H1 (cell line): ENCODE results near the gene TPST2. TPM values are rescaled to one million over a fixed set of nuclear protein-coding genes. Genes with fewer than 3 reads are reported as not detected.

ENCODE experiments used
- CTCF ChIA-PET: fragments of 300-600 bp; sonication (Branson Sonifier 250); formaldehyde crosslinking; loops from one replicate; lab custom pipeline; 2021; ENCODE audit not compliant: partially characterized antibody; lab: Charles Lee
- POLR2A ChIA-PET: fragments of 300-600 bp; sonication (Branson Sonifier 250); formaldehyde crosslinking; loops from one replicate; lab custom pipeline; 2021; ENCODE audit warnings: inconsistent platforms; ENCODE audit not compliant: partially characterized antibody; lab: Charles Lee
- DNase-seq, 2 experiments: peaks; one replicate each; pipeline versions ENCODE4 v3.0.0 to v3.0.0-alpha.2; 2010 to 2022; ENCODE audit warnings: low spot score in 2 of 2, low read depth in 1 of 2, mixed read lengths in 1 of 2
- FAIRE-seq: peaks from 2 replicates; lab custom pipeline; 2011; peaks lifted over from hg19 to GRCh38; lab: Jason Lieb, UNC
- H2AFZ ChIP-seq: 2 replicates; pipeline ENCODE4 v1.8.1; 2012; ENCODE audit warnings: low read length, inconsistent platforms
- H2AK5ac ChIP-seq: 2 replicates; pipeline ENCODE4 v1.6.1; 2013; ENCODE audit warnings: low read depth, low read length
- H2BK120ac ChIP-seq: replicated peaks from 2 replicates; pipeline ENCODE3; 2013; ENCODE audit warnings: low read depth, low read length, inconsistent platforms
- H2BK12ac ChIP-seq: 2 replicates; pipeline ENCODE4 v1.6.1; 2013; ENCODE audit warnings: low read depth, low read length
- H2BK15ac ChIP-seq: 2 replicates; pipeline ENCODE4 v1.6.1; 2013; ENCODE audit warnings: low read length
- H2BK20ac ChIP-seq: 2 replicates; pipeline ENCODE4 v1.6.1; 2013; ENCODE audit warnings: low read length
- H2BK5ac ChIP-seq: 2 replicates; pipeline ENCODE4 v1.6.1; 2013; ENCODE audit warnings: low read depth, low read length
- H3K14ac ChIP-seq: 2 replicates; pipeline ENCODE4 v1.6.1; 2013; ENCODE audit warnings: inconsistent platforms; ENCODE audit not compliant: insufficient read length
- H3K18ac ChIP-seq: 2 replicates; pipeline ENCODE4 v1.6.1; 2013; ENCODE audit warnings: low read length; ENCODE audit errors: extremely low read depth
- H3K23ac ChIP-seq: 2 replicates; pipeline ENCODE4 v1.6.1; 2013; ENCODE audit warnings: inconsistent platforms; ENCODE audit not compliant: insufficient read length
- H3K23me2 ChIP-seq: 2 replicates; pipeline ENCODE4 v1.6.1; 2013; ENCODE audit warnings: low read depth, low read length
- H3K27ac ChIP-seq: 2 replicates; pipeline ENCODE4 v1.6.1; 2011; ENCODE audit warnings: low read depth, low read length, inconsistent platforms
- H3K27me3 ChIP-seq, 4 experiments: replicated peaks in 1 of 4; 1 replicate in 1 of 4; 2 replicates in 3 of 4; pipeline versions ENCODE4 v1.6.1 to v1.8.1; 2011 to 2013; ENCODE audit warnings: low read length in 3 of 4, mild to moderate bottlenecking in 3 of 4, inconsistent platforms in 2 of 4, mixed read lengths in 2 of 4, moderate library complexity in 1 of 4; ENCODE audit not compliant: control insufficient read depth in 3 of 4, insufficient read depth in 3 of 4; ENCODE audit errors: extremely low read depth in 1 of 4
- H3K36me3 ChIP-seq, 4 experiments: 2 replicates each; pipeline versions ENCODE4 v1.6.1 to v1.8.1; 2011 to 2013; ENCODE audit warnings: mild to moderate bottlenecking in 4 of 4, low read length in 3 of 4, moderate library complexity in 2 of 4, control low read depth in 1 of 4, inconsistent platforms in 1 of 4; ENCODE audit not compliant: insufficient read depth in 4 of 4, control insufficient read depth in 2 of 4
- H3K4ac ChIP-seq: replicated peaks from 2 replicates; pipeline ENCODE3; 2013; ENCODE audit warnings: low read length, low read depth, mixed read lengths, inconsistent platforms; ENCODE audit not compliant: insufficient read length
- H3K4me1 ChIP-seq, 4 experiments: replicated peaks in 1 of 4; 1 replicate in 1 of 4; 2 replicates in 3 of 4; pipeline versions ENCODE4 v1.6.1 to v1.8.1; 2011 to 2013; ENCODE audit warnings: low read length in 3 of 4, inconsistent platforms in 2 of 4, mixed read lengths in 1 of 4; ENCODE audit not compliant: insufficient read depth in 4 of 4, control insufficient read depth in 3 of 4
- H3K4me2 ChIP-seq, 2 experiments: 2 replicates each; pipeline versions ENCODE4 v1.6.1 to v1.8.1; 2011 to 2013; ENCODE audit warnings: low read depth in 2 of 2, low read length in 2 of 2, control low read depth in 1 of 2, inconsistent platforms in 1 of 2, mild to moderate bottlenecking in 1 of 2; ENCODE audit not compliant: insufficient read depth in 1 of 2
- H3K4me3 ChIP-seq, 4 experiments: fragments of 200-600, 300-600 bp in 1 of 4; sonication (generic), shearing (Covaris generic), sonication (Bioruptor Twin) in 1 of 4; 2 replicates each; pipeline versions ENCODE4 v1.5.1 to v1.8.1; 2011 to 2016; ENCODE audit warnings: low read length in 4 of 4, low read depth in 3 of 4, control low read depth in 2 of 4, inconsistent platforms in 2 of 4, mild to moderate bottlenecking in 2 of 4, mixed read lengths in 1 of 4, moderate library complexity in 1 of 4; ENCODE audit not compliant: insufficient read depth in 2 of 4; ENCODE audit errors: extremely low read depth in 1 of 4
- H3K56ac ChIP-seq: replicated peaks from 2 replicates; pipeline ENCODE3; 2013; ENCODE audit warnings: low read depth, mild to moderate bottlenecking, mixed read lengths, low read length, inconsistent platforms; ENCODE audit not compliant: insufficient read length
- H3K79me1 ChIP-seq: 2 replicates; pipeline ENCODE4 v1.6.1; 2013; ENCODE audit warnings: low read depth, low read length, control low read depth
- H3K79me2 ChIP-seq, 2 experiments: 2 replicates each; pipeline versions ENCODE4 v1.6.1 to v1.8.1; 2012 to 2013; ENCODE audit warnings: low read length in 2 of 2, mild to moderate bottlenecking in 2 of 2, inconsistent platforms in 1 of 2; ENCODE audit not compliant: insufficient read depth in 2 of 2, control insufficient read depth in 1 of 2
- H3K9ac ChIP-seq, 4 experiments: replicated peaks in 1 of 4; 1 replicate in 1 of 4; 2 replicates in 3 of 4; pipeline versions ENCODE4 v1.6.1 to v1.8.1; 2011 to 2013; ENCODE audit warnings: low read depth in 3 of 4, low read length in 3 of 4, control low read depth in 2 of 4, mild to moderate bottlenecking in 2 of 4, moderate library complexity in 2 of 4, inconsistent platforms in 1 of 4; ENCODE audit errors: extremely low read depth in 1 of 4
- H3K9me3 ChIP-seq, 2 experiments: 2 replicates each; pipeline versions ENCODE4 v1.6.1 to v1.8.1; 2012 to 2013; ENCODE audit warnings: mild to moderate bottlenecking in 2 of 2, moderate library complexity in 2 of 2, control low read depth in 1 of 2, inconsistent platforms in 1 of 2, low read depth in 1 of 2, low read length in 1 of 2, mixed read lengths in 1 of 2; ENCODE audit not compliant: insufficient read depth in 2 of 2
- H4K20me1 ChIP-seq, 2 experiments: replicated peaks in 1 of 2; 2 replicates each; pipeline versions ENCODE3 to v1.8.1; 2011 to 2013; ENCODE audit warnings: inconsistent platforms in 2 of 2, low read length in 2 of 2, mild to moderate bottlenecking in 1 of 2; ENCODE audit not compliant: insufficient read depth in 2 of 2, control insufficient read depth in 1 of 2
- H4K5ac ChIP-seq: 2 replicates; pipeline ENCODE4 v1.6.1; 2013; ENCODE audit warnings: low read length, low read depth, mixed read lengths, inconsistent platforms; ENCODE audit not compliant: insufficient read length
- H4K8ac ChIP-seq: 2 replicates; pipeline ENCODE4 v1.8.0; 2013; ENCODE audit warnings: mild to moderate bottlenecking, moderate library complexity, low read length, inconsistent platforms; ENCODE audit not compliant: insufficient read depth; ENCODE audit errors: extremely low read depth
- H4K91ac ChIP-seq: replicated peaks from 2 replicates; pipeline ENCODE3; 2013; ENCODE audit warnings: low read length, mixed read lengths, inconsistent platforms; ENCODE audit not compliant: insufficient read length
- E2F6 ChIP-seq: IDR thresholded peaks from 2 replicates; pipeline ENCODE4 v1.6.1; 2012; ENCODE audit warnings: inconsistent platforms
- EP300 ChIP-seq, 2 experiments: IDR thresholded peaks; 1 replicate in 1 of 2; 2 replicates in 1 of 2; pipeline ENCODE4 v1.6.1; 2011 to 2012; ENCODE audit warnings: low read depth in 2 of 2, low read length in 2 of 2, mild to moderate bottlenecking in 2 of 2, borderline replicate concordance in 1 of 2, inconsistent platforms in 1 of 2, moderate library complexity in 1 of 2
- FOSL1 ChIP-seq: IDR thresholded peaks from 2 replicates; pipeline ENCODE4 v1.6.1; 2011; ENCODE audit warnings: mild to moderate bottlenecking, low read depth, low read length, moderate library complexity; ENCODE audit not compliant: insufficient read depth
- HDAC6 ChIP-seq: IDR thresholded peaks from one replicate; pipeline ENCODE4 v1.7.1; 2012; ENCODE audit warnings: low read depth, mild to moderate bottlenecking, inconsistent platforms, low read length, moderate library complexity
- POLR2A ChIP-seq, 2 experiments: IDR thresholded peaks; 1 replicate in 1 of 2; 2 replicates in 1 of 2; pipeline ENCODE4 v1.6.1; 2011; ENCODE audit warnings: low read depth in 2 of 2, low read length in 2 of 2, mild to moderate bottlenecking in 2 of 2; ENCODE audit errors: control extremely low read depth in 1 of 2
- SIN3A ChIP-seq, 2 experiments: IDR thresholded peaks in 1 of 2; conservative IDR thresholded peaks in 1 of 2; 2 replicates each; pipeline ENCODE4 v1.6.1; 2011 to 2012; ENCODE audit warnings: low read length in 2 of 2, improper control_type of control experiment in 1 of 2, low read depth in 1 of 2, mild to moderate bottlenecking in 1 of 2
- SP1 ChIP-seq: IDR thresholded peaks from 2 replicates; pipeline ENCODE4 v1.6.1; 2011; ENCODE audit warnings: low read depth, low read length
- TCF12 ChIP-seq: IDR thresholded peaks from 2 replicates; pipeline ENCODE4 v1.6.1; 2011; ENCODE audit warnings: low read depth, mild to moderate bottlenecking, low read length
- TEAD4 ChIP-seq: IDR thresholded peaks from 2 replicates; pipeline ENCODE4 v1.6.1; 2012; ENCODE audit warnings: low read depth, low read length, inconsistent platforms, mixed read lengths
- YY1 ChIP-seq: IDR thresholded peaks from 2 replicates; pipeline ENCODE4 v1.6.1; 2011; ENCODE audit warnings: low read depth, mild to moderate bottlenecking, low read length
- WGBS, 2 experiments: shearing (Covaris generic) in 1 of 2; methylation state at CpG; one replicate each; pipeline versions ENCODE4 v1.1.6 to v1.1.7; 2013 to 2015; ENCODE audit warnings: low lambda C conversion rate in 2 of 2, mixed read lengths in 2 of 2, inconsistent platforms in 1 of 2, low coverage in 1 of 2, missing lambda C conversion rate in 1 of 2; ENCODE audit not compliant: insufficient replicate concordance in 2 of 2, insufficient coverage in 1 of 2, insufficient read length in 1 of 2; ENCODE audit errors: extremely low coverage in 1 of 2, missing lambda C conversion rate in 1 of 2; 5-methylcytosine and 5-hydroxymethylcytosine counted together
- polyA plus RNA-seq, 7 experiments: library from polyadenylated mRNA; depleted of rRNA in 3 of 7; stranded (reverse) in 5 of 7; unstranded in 2 of 7; fragments of >200 nt in 5 of 7; fragments of 200-250 nt in 2 of 7; gene quantifications; 1 replicate in 5 of 7; 2 replicates in 1 of 7; 4 replicates in 1 of 7; pipeline versions ENCODE4 v1.2.1 to v1.2.3, GENCODE V29; 2011 to 2013; ENCODE audit warnings: missing spikeins in 2 of 7, mixed read lengths in 2 of 7
- total RNA-seq: library from RNA; stranded (reverse); fragmentation: NEBNext Ultra II Directional; extraction: Animal tissue kit (Norgen Biotek cat#: 25700); gene quantifications from 2 replicates; pipeline ENCODE4 v1.2.1, GENCODE V29; 2021

TPST2 gene
- total and polyA plus RNA-seq, 2 of the 8 experiments (the other 6 are each of a cell fraction or from before 2014, with no cell fraction given), result 58.8 to 143 TPM

GRCh38 chr22:26483439-26484359 lies 106.2 kb downstream of the TPST2 start, which contains the start of the genes HPS4 and SRRD:
Gene HPS4, minus strand, starts transcription at chr22:26483783. Its CDS starts 2,021 bp downstream, at chr22:26481762.
Gene SRRD, plus strand, starts transcription at chr22:26483877. Its CDS starts 14 bp downstream, at chr22:26483891.
- peak within 1 kb of the TSS; percentile 33 for H2AFZ ChIP-seq
- H3K23me2 ChIP-seq, result peaks cover 11% of the 10 kb centered on the region
- ChIA-PET POLR2A (interaction anchor here (0.6 to 3.3 kb wide), 27 partner anchors 8 to 189 kb away, joined by 3 to 27 read pairs (median 4); partner anchors contain the start of gene TFIP11), CTCF (interaction anchor here (0.6 to 1.5 kb wide), 9 partner anchors 18 to 192 kb away, joined by 3 to 6 read pairs (median 4); no protein-coding TSS in a partner anchor)
- no peaks in the 10 kb centered on the region for H3K9me3 ChIP-seq
- peak; percentile 62 to 96 for DNase-seq
- H2BK120ac ChIP-seq, result no peak within 1 kb of the TSS
- peak within 1 kb of the TSS; percentile 85 for H4K5ac ChIP-seq
- H2BK5ac ChIP-seq, result peak within 1 kb of the TSS; percentile 41
- peak within 1 kb of the TSS; percentile 71 for H4K91ac ChIP-seq
- 3% methylated on average over 69 of the region's 85 CpGs; no CpG with 5 or more reads in 1 of the 2 experiments for WGBS, 2 experiments
- H2BK20ac ChIP-seq, result no peak within 1 kb of the TSS
- H3K79me1 ChIP-seq, result peaks cover 6% of the 10 kb centered on the region; the same call in 1 of the 2 replicates
- peak within 1 kb of the TSS; percentile 86 to 90 (median 88) for H3K9ac ChIP-seq
- H3K4me1 ChIP-seq, result peaks cover 0 to 14% (median 6%) of the 10 kb centered on the region in 4 experiments; a peak in 5 of 7 replicates
- H2BK15ac ChIP-seq, result no peak within 1 kb of the TSS
- peak within 1 kb of the TSS; percentile 77 to 99 (median 90) for H3K4me3 ChIP-seq
- no peak within 1 kb of the TSS for H3K14ac ChIP-seq
- no peak within 1 kb of the TSS for H2AK5ac ChIP-seq
- H3K4me2 ChIP-seq, result peak within 1 kb of the TSS; percentile 87 to 96
- H2BK12ac ChIP-seq, result no peak within 1 kb of the TSS
- no peak within 1 kb of the TSS for H3K4ac ChIP-seq
- H3K56ac ChIP-seq, result peak within 1 kb of the TSS; percentile 78
- no peak for FAIRE-seq
- H3K18ac ChIP-seq, result peak within 1 kb of the TSS; percentile 13; the same call in 1 of the 2 replicates
- H4K20me1 ChIP-seq, result peaks cover 0 to 2% of the 10 kb centered on the region in 2 experiments
- peaks cover 7 to 11% (median 11%) of the 10 kb centered on the region in 4 experiments for H3K36me3 ChIP-seq
- no peaks in the 10 kb centered on the region; a peak in 1 of 7 replicates for H3K27me3 ChIP-seq
- peak within 1 kb of the TSS; percentile 99 for H4K8ac ChIP-seq
- peak within 1 kb of the TSS; percentile 76 for H3K27ac ChIP-seq
- H3K79me2 ChIP-seq, result peaks cover 12 to 62% of the 10 kb centered on the region in 2 experiments
- H3K23ac ChIP-seq, result no peak within 1 kb of the TSS
- TF ChIP-seq TCF12, result no peak
- TF ChIP-seq SP1, result peak; percentile 59; the same call in 1 of the 2 replicates
- TF ChIP-seq POLR2A (IDR thresholded peaks at IDR 0.05; ENCODE audit: control extremely low read depth in 1 of 2, low read depth in 2 of 2, low read length in 2 of 2), result peak; percentile 64 to 92
- TF ChIP-seq TEAD4, result peak; percentile 66; the same call in 1 of the 2 replicates
- TF ChIP-seq FOSL1, result 0 out of 2 replicates have a peak, but pooled peaks have one; percentile 5
- peak; percentile 85 to 93; a peak in 3 of 4 replicates for TF ChIP-seq SIN3A (conservative IDR thresholded peaks at IDR 0.05 in 1 of 2, IDR thresholded peaks at IDR 0.05 in 1 of 2; ENCODE audit: low read depth in 1 of 2, low read length in 2 of 2)
- no peak for TF ChIP-seq E2F6
- no peak for TF ChIP-seq HDAC6
- TF ChIP-seq YY1, result peak; percentile 96
- peak in 1 of 2 experiments; percentile 85; a peak in 2 of 3 replicates for TF ChIP-seq EP300 (IDR thresholded peaks at IDR 0.05; ENCODE audit: borderline replicate concordance in 1 of 2, low read depth in 2 of 2, low read length in 2 of 2)
